Stimulated activated naive CD8-positive, alpha-beta T cell treated with anti-CD3 and anti-CD28 coated beads, Interleukin-15, amount 100 ng/mL, for 72 hours (primary cell): ENCODE results near the gene ARID5B.

ENCODE experiments used
- ATAC-seq: fragments of 150-1000 bp; cut with Tn5 transposase; 2 replicates; pipeline ENCODE4 v1.10.0; 2021; ENCODE audit warnings: mild to moderate bottlenecking, moderate library complexity
- DNase-seq, 2 donors: peaks; one replicate each; pipeline ENCODE4 v3.0.0; 2021 to 2022
- H3K27ac Mint-ChIP-seq, 2 donors: one replicate each; pipeline ENCODE4 v1.8.0; 2022; ENCODE audit warnings: mild to moderate bottlenecking in 2 of 2, mixed read lengths in 2 of 2, moderate library complexity in 2 of 2
- H3K27me3 Mint-ChIP-seq: one replicate; pipeline ENCODE4 v1.8.0; 2022; ENCODE audit warnings: mixed read lengths
- H3K4me1 Mint-ChIP-seq: one replicate; pipeline ENCODE4 v1.8.0; 2022; ENCODE audit warnings: mild to moderate bottlenecking, mixed read lengths
- H3K4me3 Mint-ChIP-seq, 2 donors: one replicate each; pipeline ENCODE4 v1.8.0; 2022; ENCODE audit warnings: mild to moderate bottlenecking in 2 of 2, mixed read lengths in 2 of 2, moderate library complexity in 1 of 2
- H3K9me3 Mint-ChIP-seq, 2 donors: one replicate each; pipeline ENCODE4 v1.8.0; 2022; ENCODE audit warnings: mixed read lengths in 2 of 2

The ARID5B gene

DNA sequence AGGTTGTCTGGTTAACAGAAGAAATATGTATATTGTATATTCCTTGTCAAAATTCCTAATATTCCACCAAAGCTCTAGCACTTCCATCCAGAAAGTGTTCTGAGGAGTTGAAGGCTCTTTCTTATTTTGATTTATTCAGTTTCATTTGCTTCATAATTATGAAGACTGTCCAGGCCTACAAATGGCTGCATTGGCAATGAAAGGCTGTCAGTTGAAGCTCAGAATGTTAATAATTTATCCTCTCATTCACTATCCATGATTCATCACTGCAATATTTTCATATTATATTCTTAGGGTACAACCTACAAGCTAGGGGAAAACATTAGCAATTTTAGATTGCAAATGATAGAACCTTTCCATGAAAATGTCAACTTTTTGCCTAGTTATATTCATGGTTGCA lies 57.3 kb downstream of the ARID5B start:
- Mint-ChIP-seq H3K27ac (no peak overlapping the region), H3K4me3 (no peak overlapping the region), H3K4me1 (peaks cover 73% of the 10 kb centered on the region), H3K27me3 (no peaks in the 10 kb centered on the region), H3K9me3 (no peaks in the 10 kb centered on the region)
- DNase-seq (no peak), ATAC-seq (no peak)

DNA sequence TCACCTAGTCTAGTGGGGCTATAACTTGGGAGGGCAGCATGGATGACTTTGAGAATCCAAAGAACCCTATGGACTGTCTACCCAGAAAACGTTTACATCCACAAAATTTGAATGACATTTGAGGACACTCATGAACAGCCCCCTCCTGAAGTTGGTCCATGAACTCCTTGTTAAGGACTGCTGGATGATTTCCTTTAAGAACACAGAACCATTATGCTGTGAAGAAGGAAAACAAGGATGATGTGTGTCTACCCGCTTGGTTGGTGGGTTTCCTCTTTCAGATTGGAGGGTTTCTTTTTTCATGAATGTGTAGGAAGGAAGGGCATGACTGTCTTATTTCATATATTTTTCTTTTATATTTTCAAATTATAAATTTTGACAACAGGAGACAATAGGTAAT lies 58.3 kb downstream of the ARID5B start:
- ATAC-seq (no peak), DNase-seq (no peak)
- Mint-ChIP-seq H3K9me3 (no peaks in the 10 kb centered on the region), H3K27ac (peak overlapping the region in 1 of 2 donors; percentile 53), H3K27me3 (no peaks in the 10 kb centered on the region), H3K4me3 (no peak overlapping the region), H3K4me1 (peaks cover 82% of the 10 kb centered on the region)

- Mint-ChIP-seq H3K4me1 (peaks cover 75% of the 10 kb centered on the region), H3K9me3 (no peaks in the 10 kb centered on the region), H3K27me3 (no peaks in the 10 kb centered on the region), H3K4me3 (no peak overlapping the region), H3K27ac (no peak overlapping the region)
- ATAC-seq (no peak), DNase-seq (no peak)
Observed at GRCh38 chr10:61960396-61961120, 59.1 kb downstream of the ARID5B start.

GRCh38 chr10:61961278-61961677 lies 59.8 kb downstream of the ARID5B start:
- Mint-ChIP-seq H3K27ac (peak overlapping the region in 1 of 2 donors; percentile 30), H3K9me3 (no peaks in the 10 kb centered on the region), H3K4me3 (peak overlapping the region in 1 of 2 donors; percentile 13), H3K4me1 (peaks cover 71% of the 10 kb centered on the region), H3K27me3 (no peaks in the 10 kb centered on the region)
- ATAC-seq (peak; percentile 94), DNase-seq (peak in 1 of 2 donors; percentile 45)

DNA sequence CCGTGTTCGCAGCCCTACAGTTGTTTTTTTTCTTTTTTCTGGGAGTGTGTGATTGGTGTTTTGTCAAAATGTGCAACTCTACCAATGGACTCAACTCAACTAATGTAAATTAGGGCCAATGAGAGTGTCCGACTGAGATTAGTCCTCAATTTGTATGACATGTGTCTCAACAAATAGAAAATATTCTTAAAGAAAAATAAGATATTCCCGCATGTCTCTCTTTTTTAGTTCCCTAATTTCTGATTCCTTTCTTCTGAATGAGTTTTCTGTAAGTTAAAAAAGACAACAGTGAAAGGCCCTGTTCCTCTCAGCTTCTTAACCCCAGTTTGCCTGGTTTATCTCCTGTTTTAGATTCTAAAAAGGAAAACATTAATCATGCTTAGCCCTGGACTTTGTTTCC lies 61.5 kb downstream of the ARID5B start:
- H3K9me3 Mint-ChIP-seq: no peaks in the 10 kb centered on the region
- no peak for DNase-seq
- peak overlapping the region in 1 of 2 donors; percentile 29 for H3K4me3 Mint-ChIP-seq
- ATAC-seq: no peak
- H3K27me3 Mint-ChIP-seq: no peaks in the 10 kb centered on the region
- H3K27ac Mint-ChIP-seq: peak overlapping the region; percentile 27 to 52
- peaks cover 63% of the 10 kb centered on the region for H3K4me1 Mint-ChIP-seq

GRCh38 chr10:61963669-61964058 lies 62.2 kb downstream of the ARID5B start:
- Mint-ChIP-seq H3K4me1 (peaks cover 57% of the 10 kb centered on the region), H3K27me3 (no peaks in the 10 kb centered on the region), H3K27ac (no peak overlapping the region), H3K9me3 (no peaks in the 10 kb centered on the region), H3K4me3 (peak overlapping the region in 1 of 2 donors; percentile 41)
- ATAC-seq (no peak), DNase-seq (no peak)

- DNase-seq (no peak), ATAC-seq (no peak)
- Mint-ChIP-seq H3K4me3 (peak overlapping the region in 1 of 2 donors; percentile 41), H3K27ac (peak overlapping the region; percentile 72 to 78), H3K9me3 (no peaks in the 10 kb centered on the region), H3K4me1 (peaks cover 57% of the 10 kb centered on the region), H3K27me3 (no peaks in the 10 kb centered on the region)
Observed at GRCh38 chr10:61964059-61964709, 62.7 kb downstream of the ARID5B start.

DNA sequence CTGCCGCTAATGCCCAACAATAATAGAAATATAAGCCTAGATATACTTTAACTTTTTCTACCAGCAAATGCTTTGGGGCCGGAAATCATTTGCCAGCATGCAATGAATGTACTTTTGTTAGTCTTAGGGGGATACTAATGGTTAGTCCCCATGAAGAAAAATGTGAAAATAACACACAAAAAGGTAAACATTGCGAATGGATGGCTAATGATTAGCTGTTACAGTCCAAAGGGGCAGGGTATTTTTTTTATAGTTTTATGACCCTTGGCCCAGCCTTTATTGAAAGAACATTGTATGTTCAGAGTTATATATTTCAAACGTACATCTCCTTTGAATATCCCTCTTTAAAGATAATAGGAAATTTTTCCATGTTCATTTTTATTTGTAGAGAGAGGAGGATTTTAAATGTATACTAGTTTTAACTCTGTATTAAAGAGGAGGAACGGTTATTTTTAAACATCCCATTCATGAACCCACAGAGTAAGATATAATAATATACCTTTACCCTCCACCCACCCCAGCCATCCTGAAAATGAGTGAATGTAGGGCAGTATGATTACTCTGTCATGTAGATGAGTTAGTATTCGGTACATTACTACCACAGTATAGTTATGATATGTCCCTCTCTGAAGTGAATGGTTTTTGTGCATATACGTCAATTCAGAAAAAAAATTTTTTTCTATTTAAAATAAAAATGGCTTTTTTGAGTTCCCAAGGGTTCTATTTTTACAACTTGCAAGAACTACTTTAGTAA lies 63.6 kb downstream of the ARID5B start:
- DNase-seq (no peak), ATAC-seq (no peak)
- Mint-ChIP-seq H3K27ac (no peak overlapping the region), H3K9me3 (no peaks in the 10 kb centered on the region), H3K27me3 (no peaks in the 10 kb centered on the region), H3K4me1 (peaks cover 56% of the 10 kb centered on the region), H3K4me3 (no peak overlapping the region)

DNA sequence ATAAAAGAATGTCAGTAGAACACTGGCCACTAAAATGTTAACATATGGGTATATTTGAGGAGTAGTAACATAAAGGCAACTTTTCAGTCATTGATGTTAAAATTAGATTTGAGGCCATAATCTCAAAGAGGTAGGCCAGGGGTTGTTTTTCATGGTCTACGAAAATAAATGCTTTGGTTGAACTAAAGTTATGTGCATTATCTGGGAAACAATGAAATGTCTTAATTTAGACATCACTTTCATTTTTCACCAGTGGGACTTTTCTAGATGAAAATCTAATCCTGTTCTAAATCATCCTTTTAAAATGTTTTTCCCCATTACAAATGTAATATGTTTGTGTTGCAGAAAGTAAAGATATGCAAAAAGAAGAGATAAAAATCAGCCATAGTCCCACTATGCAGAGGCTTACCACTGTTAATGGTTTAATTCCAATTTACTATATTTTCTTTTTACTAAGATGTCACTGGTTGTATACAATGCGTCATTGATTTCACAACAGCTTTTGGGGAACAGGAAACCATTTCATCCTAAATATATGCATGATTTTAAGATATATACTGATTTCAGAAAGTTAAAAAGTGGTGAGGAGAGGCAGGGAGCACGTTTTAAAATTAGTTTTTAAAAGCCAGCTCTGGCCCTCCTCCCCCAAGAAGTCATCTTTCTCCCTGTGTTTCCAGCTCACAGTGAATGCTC lies 64.3 kb downstream of the ARID5B start:
- Mint-ChIP-seq H3K27me3 (no peaks in the 10 kb centered on the region), H3K4me1 (peaks cover 63% of the 10 kb centered on the region), H3K27ac (peak overlapping the region in 1 of 2 donors; percentile 27), H3K4me3 (peak overlapping the region in 1 of 2 donors; percentile 55), H3K9me3 (no peaks in the 10 kb centered on the region)
- DNase-seq (no peak), ATAC-seq (no peak)

DNA sequence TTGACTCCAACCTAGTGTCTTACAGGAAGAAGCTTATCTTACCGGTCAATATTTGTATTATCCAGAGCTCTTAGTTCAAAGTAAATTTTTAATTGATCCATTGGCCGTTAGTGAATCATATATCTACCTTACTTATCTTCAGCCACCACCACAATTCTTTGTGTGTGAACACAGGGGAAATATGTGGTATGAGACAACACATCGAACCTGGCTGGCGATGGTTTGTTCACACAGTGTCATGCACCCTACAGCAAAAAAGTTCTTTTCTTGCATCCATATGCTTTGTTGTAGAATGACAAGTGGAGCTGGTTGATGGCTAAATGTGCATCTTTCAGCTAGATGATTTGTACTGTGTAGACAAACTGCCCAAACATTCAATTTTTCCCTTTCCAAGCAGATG lies 65.8 kb downstream of the ARID5B start:
- no peaks in the 10 kb centered on the region for H3K9me3 Mint-ChIP-seq
- H3K27ac Mint-ChIP-seq: no peak overlapping the region
- peaks cover 55% of the 10 kb centered on the region for H3K4me1 Mint-ChIP-seq
- H3K27me3 Mint-ChIP-seq: no peaks in the 10 kb centered on the region
- ATAC-seq (no peak), DNase-seq (no peak)
- H3K4me3 Mint-ChIP-seq: no peak overlapping the region

- H3K27me3 Mint-ChIP-seq: no peaks in the 10 kb centered on the region
- peak overlapping the region in 1 of 2 donors; percentile 70 for H3K27ac Mint-ChIP-seq
- no peaks in the 10 kb centered on the region for H3K9me3 Mint-ChIP-seq
- H3K4me1 Mint-ChIP-seq: peaks cover 44% of the 10 kb centered on the region
- ATAC-seq: no peak
- no peak for DNase-seq
- no peak overlapping the region for H3K4me3 Mint-ChIP-seq
Observed at GRCh38 chr10:61970182-61971002, 68.9 kb downstream of the ARID5B start.

DNA sequence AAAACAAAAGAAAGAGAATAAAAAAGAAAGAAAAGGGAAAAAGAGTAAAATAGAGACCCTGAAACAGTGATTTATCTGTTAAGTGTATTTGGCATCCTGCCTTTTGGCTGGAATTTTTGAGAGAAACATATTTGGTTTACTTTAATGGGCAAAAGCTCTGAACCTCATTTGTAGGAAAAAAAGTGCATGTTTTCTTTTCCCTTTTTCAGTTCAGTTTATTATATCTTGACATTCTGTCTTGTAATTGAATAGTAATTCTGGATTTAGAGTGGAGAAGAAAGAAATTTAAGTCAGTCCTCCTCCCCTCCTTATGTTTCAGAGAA lies 69.5 kb downstream of the ARID5B start:
- no peaks in the 10 kb centered on the region for H3K27me3 Mint-ChIP-seq
- peaks cover 44% of the 10 kb centered on the region for H3K4me1 Mint-ChIP-seq

DNA sequence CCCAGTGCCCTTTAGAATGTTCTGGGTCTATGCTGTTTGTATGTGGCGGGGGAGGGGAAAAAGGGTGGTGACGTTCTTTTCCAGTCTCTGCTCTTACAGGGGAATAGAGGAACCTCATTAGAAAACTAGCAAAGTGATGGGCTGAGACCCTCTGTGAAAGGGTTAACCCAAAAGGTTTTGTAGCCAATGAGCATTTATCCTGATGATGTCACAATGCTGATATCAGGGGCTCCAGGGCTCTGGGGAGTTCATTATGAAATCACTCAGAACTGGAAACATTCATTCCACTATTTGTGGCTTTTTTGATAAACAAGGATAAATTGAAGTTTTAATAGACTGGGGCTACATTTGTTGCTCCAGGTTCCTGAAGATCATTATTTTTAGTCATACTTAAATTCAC lies 71.7 kb downstream of the ARID5B start:
- H3K27ac Mint-ChIP-seq: peak overlapping the region in 1 of 2 donors; percentile 50
- peaks cover 35% of the 10 kb centered on the region for H3K4me1 Mint-ChIP-seq
- no peaks in the 10 kb centered on the region for H3K9me3 Mint-ChIP-seq
- H3K4me3 Mint-ChIP-seq: no peak overlapping the region
- DNase-seq (no peak), ATAC-seq (no peak)
- no peaks in the 10 kb centered on the region for H3K27me3 Mint-ChIP-seq

More for the DNA sequence above, 69.5 kb downstream of the ARID5B start:
- peak overlapping the region in 1 of 2 donors; percentile 70 for H3K27ac Mint-ChIP-seq
- no peaks in the 10 kb centered on the region for H3K9me3 Mint-ChIP-seq
- ATAC-seq (no peak), DNase-seq (no peak)
- no peak overlapping the region for H3K4me3 Mint-ChIP-seq

- H3K9me3 Mint-ChIP-seq: no peaks in the 10 kb centered on the region
- H3K27me3 Mint-ChIP-seq: no peaks in the 10 kb centered on the region
- peaks cover 35% of the 10 kb centered on the region for H3K4me1 Mint-ChIP-seq
- ATAC-seq: no peak
- no peak overlapping the region for H3K4me3 Mint-ChIP-seq
- peak overlapping the region; percentile 16 to 54 for H3K27ac Mint-ChIP-seq
- no peak for DNase-seq
Observed at GRCh38 chr10:61973906-61974305, 72.4 kb downstream of the ARID5B start.
